ENCODE measurements around the gene CRTC2. TPM values are rescaled to one million over a fixed set of nuclear protein-coding genes. Genes with fewer than 3 reads are reported as not detected.
"Not testable (repeated sequence)": the region's sequence is repeated elsewhere in the genome, so short reads cannot be mapped to it uniquely, and the experiment has no call there.

The CRTC2 gene
- total RNA-seq, result 10 to 100 TPM; 11.4 to 22.5 (median 18.1) TPM

DNA sequence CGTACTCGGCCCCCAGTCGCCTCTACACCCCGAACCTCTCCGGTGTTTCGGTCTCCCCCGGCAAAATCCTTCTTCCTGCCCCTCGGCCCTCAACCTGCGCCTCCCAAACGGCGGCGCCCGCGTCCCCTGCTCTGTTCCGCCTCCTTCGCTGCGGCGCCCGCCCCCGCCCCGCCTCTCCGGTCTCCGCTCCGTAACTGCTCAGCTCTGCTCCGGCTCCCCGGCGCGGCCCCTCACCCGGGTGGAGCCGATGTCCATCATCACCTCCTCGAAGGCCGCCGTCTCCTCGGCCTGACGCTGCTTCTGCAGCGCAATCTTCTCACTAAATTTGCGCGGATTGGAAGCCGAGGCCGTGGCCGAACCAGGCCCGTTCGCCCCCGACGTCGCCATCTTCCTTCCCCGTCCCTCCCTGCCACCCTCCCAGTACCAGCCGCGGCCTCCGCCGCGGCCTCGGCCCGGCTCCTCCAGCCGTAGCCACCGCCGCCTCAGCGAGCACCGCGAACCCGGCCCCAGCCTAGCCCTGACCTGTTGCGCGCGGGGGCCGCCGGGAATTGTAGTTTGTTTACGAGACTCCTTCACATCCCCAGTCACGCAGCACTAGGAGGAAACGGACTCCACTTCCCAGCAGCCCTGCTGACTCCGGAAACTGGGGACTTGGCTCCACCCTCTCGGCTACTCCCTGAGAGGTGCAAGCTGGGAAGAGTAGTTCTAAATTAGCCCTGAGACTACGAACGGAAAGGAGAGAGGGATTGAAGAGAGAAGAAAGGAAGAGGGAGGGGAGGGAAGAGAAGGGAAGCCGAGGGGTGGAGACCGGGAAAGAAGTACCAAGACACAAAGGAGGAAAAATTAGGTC lies at the start of gene CRTC2:
Gene CRTC2 (minus strand): TSS at position 502 of the 850 bp plus-strand sequence. CDS start 115 bp downstream, at position 387.
- peak within 1 kb of the TSS; percentile 65 to 89 (median 83) for H3K4me3 ChIP-seq (replicated peaks in 1 of 3)
- peak within 1 kb of the TSS; percentile 78 to 88 (median 84) for H3K27ac ChIP-seq
- peaks cover 3 to 9% of the 10 kb centered on the region in 2 donors for H3K36me3 ChIP-seq
- no peaks in the 10 kb centered on the region for H3K9me3 ChIP-seq
- H3K27me3 ChIP-seq, result no peaks in the 10 kb centered on the region
- TF ChIP-seq POLR2A (IDR thresholded peaks at IDR 0.05) (peak; percentile 5 to 76), CTCF (IDR thresholded peaks at IDR 0.05) (no peak)
- intact Hi-C loops (cut with DNase I), result no loop called here
- peak; percentile 100 for DNase-seq
- peaks cover 34 to 39% of the 10 kb centered on the region in 2 donors for H3K4me1 ChIP-seq
- WGBS, 2 donors, result 0% methylated on average over 50 to 56 of the region's 75 CpGs

- Histone ChIP-seq H3K4me3 (replicated peaks in 1 of 3) (no peak overlapping the region), H3K27me3 (no peaks in the 10 kb centered on the region), H3K36me3 (no peaks in the 10 kb centered on the region), H3K27ac (peak overlapping the region in 1 of 3 donors; percentile 36), H3K4me1 (no peaks in the 10 kb centered on the region), H3K9me3 (no peaks in the 10 kb centered on the region)
- TF ChIP-seq POLR2A (IDR thresholded peaks at IDR 0.05) (no peak), CTCF (IDR thresholded peaks at IDR 0.05) (no peak)
- intact Hi-C loops (cut with DNase I), result no loop called here
- DNase-seq, result no peak
- 92 to 97% methylated on average over 3 of the region's 3 CpGs for WGBS, 2 donors
These were observed 47.7 kb upstream of the CRTC2 start for GRCh38 chr1:154006136-154006535.

GRCh38 chr1:154000420-154000819 lies 42.0 kb upstream of the CRTC2 start:
- no peaks in the 10 kb centered on the region for H3K27me3 ChIP-seq
- H3K9me3 ChIP-seq, result no peaks in the 10 kb centered on the region
- no peak for DNase-seq
- peaks cover 0 to under 1% of the 10 kb centered on the region in 2 donors for H3K36me3 ChIP-seq
- intact Hi-C loops (cut with DNase I), result no loop called here
- no peaks in the 10 kb centered on the region for H3K4me1 ChIP-seq
- no peak for TF ChIP-seq POLR2A (IDR thresholded peaks at IDR 0.05)
- no peak for TF ChIP-seq CTCF (IDR thresholded peaks at IDR 0.05)
- H3K27ac ChIP-seq, result no peak overlapping the region
- no peak overlapping the region for H3K4me3 ChIP-seq (replicated peaks in 1 of 3)
- 79 to 86% methylated on average over 4 of the region's 4 CpGs for WGBS, 2 donors

- peaks cover 11 to 13% of the 10 kb centered on the region in 2 donors for H3K4me1 ChIP-seq
- H3K27ac ChIP-seq; intact Hi-C loops (cut with DNase I); H3K9me3 ChIP-seq; DNase-seq; H3K27me3 ChIP-seq; H3K4me3 ChIP-seq (replicated peaks in 1 of 3): not testable (repeated sequence)
- WGBS, 2 donors, result 95 to 96% methylated on average over 10 of the region's 10 CpGs
- H3K36me3 ChIP-seq, result peaks cover 21 to 27% of the 10 kb centered on the region in 2 donors
These were observed 38.5 kb upstream of the CRTC2 start for GRCh38 chr1:153996882-153997281.

GRCh38 chr1:153995640-153996039 lies 37.2 kb upstream of the CRTC2 start:
- no peak for DNase-seq
- intact Hi-C loops (cut with DNase I), result no loop called here
- H3K4me3 ChIP-seq (replicated peaks in 1 of 3), result no peak overlapping the region
- H3K4me1 ChIP-seq, result peaks cover 19% of the 10 kb centered on the region in 2 donors
- no peaks in the 10 kb centered on the region for H3K27me3 ChIP-seq
- H3K27ac ChIP-seq, result no peak overlapping the region
- WGBS, 2 donors, result 96 to 97% methylated on average over 11 of the region's 11 CpGs
- peaks cover 29 to 30% of the 10 kb centered on the region in 2 donors for H3K36me3 ChIP-seq
- no peaks in the 10 kb centered on the region for H3K9me3 ChIP-seq
- TF ChIP-seq CTCF (IDR thresholded peaks at IDR 0.05) (no peak), POLR2A (IDR thresholded peaks at IDR 0.05) (no peak)
